HepG2 (cell line): ENCODE measurements around the gene RPA1. TPM values are rescaled to one million over a fixed set of nuclear protein-coding genes. Genes with fewer than 3 reads are reported as not detected.
A peak's percentile ranks its signal among the peaks of the same experiment; 100 is the strongest.

Experiments
- ATAD3A ChIP-seq: sonication (generic); formaldehyde crosslinking; IDR thresholded peaks from 2 replicates; pipeline ENCODE4 v1.4.0; 2020; ENCODE audit warnings: missing genetic modification reagents
- CENPX ChIP-seq: sonication (generic); formaldehyde crosslinking; IDR thresholded peaks from 2 replicates; pipeline ENCODE4 v1.9.0; 2021; ENCODE audit warnings: mild to moderate bottlenecking, missing genetic modification reagents, moderate library complexity
- IRF9 ChIP-seq: sonication (generic); formaldehyde crosslinking; IDR thresholded peaks from 2 replicates; pipeline ENCODE4 v1.8.0; 2022; ENCODE audit warnings: missing genetic modification reagents, mild to moderate bottlenecking, borderline replicate concordance
- MLLT10 ChIP-seq: sonication (generic); formaldehyde crosslinking; IDR thresholded peaks from 2 replicates; pipeline ENCODE4 v1.4.0; 2020; ENCODE audit warnings: missing genetic modification reagents
- THRA ChIP-seq: sonication (generic); formaldehyde crosslinking; IDR thresholded peaks from 2 replicates; pipeline ENCODE4 v1.4.0; 2020; ENCODE audit warnings: missing genetic modification reagents, borderline replicate concordance
- TOE1 ChIP-seq: sonication (generic); formaldehyde crosslinking; IDR thresholded peaks from 2 replicates; pipeline ENCODE4 v1.4.0; 2020; ENCODE audit warnings: mild to moderate bottlenecking, missing genetic modification reagents
- ZBTB8A ChIP-seq: sonication (generic); formaldehyde crosslinking; IDR thresholded peaks from 2 replicates; pipeline ENCODE4 v1.4.0; 2020; ENCODE audit warnings: mild to moderate bottlenecking, low read depth, missing genetic modification reagents, borderline replicate concordance
- ZFP36L2 ChIP-seq: sonication (generic); formaldehyde crosslinking; IDR thresholded peaks from 2 replicates; pipeline ENCODE4 v1.4.0; 2020; ENCODE audit warnings: missing genetic modification reagents
- ZKSCAN1 ChIP-seq: fragments of 150-350 bp; IDR thresholded peaks from 2 replicates; pipeline ENCODE4 v1.6.1; 2014; ENCODE audit warnings: low read length
- ZNF329 ChIP-seq: sonication (generic); formaldehyde crosslinking; IDR thresholded peaks from 2 replicates; pipeline ENCODE4 v1.9.0; 2021; ENCODE audit warnings: low read depth, mild to moderate bottlenecking, missing genetic modification reagents
- ZNF552 ChIP-seq: sonication (generic); formaldehyde crosslinking; IDR thresholded peaks from 2 replicates; pipeline ENCODE4 v1.9.0; 2022; ENCODE audit warnings: missing genetic modification reagents, mild to moderate bottlenecking, borderline replicate concordance
- ZNF558 ChIP-seq: sonication (generic); formaldehyde crosslinking; IDR thresholded peaks from 2 replicates; pipeline ENCODE4 v1.9.0; 2022; ENCODE audit warnings: mild to moderate bottlenecking, missing genetic modification reagents, borderline replicate concordance
- ZNF761 ChIP-seq: sonication (generic); formaldehyde crosslinking; conservative IDR thresholded peaks from 2 replicates; pipeline ENCODE4 v1.4.0; 2020; ENCODE audit warnings: mild to moderate bottlenecking, missing genetic modification reagents
- ZNF777 ChIP-seq: sonication (generic); formaldehyde crosslinking; IDR thresholded peaks from 2 replicates; pipeline ENCODE4 v1.4.0; 2020; ENCODE audit warnings: missing genetic modification reagents
- polyA plus RNA-seq, 8 experiments: library from polyadenylated mRNA; depleted of rRNA in 3 of 8; stranded (reverse) in 7 of 8; unstranded in 1 of 8; fragments of >200 nt; fragmentation: Illumina TruSeq in 4 of 8; extraction: Trizol in 4 of 8; gene quantifications; 2 replicates each; pipeline versions ENCODE4 v1.2.1 to v1.2.3, GENCODE V29; 2011 to 2016; ENCODE audit warnings: low read depth in 4 of 8, missing spikeins in 1 of 8, mixed read lengths in 1 of 8; ENCODE audit not compliant: insufficient read depth in 1 of 8
- total RNA-seq, 5 experiments: library from RNA; depleted of rRNA; stranded (reverse); fragments of >200 nt; fragmentation: Illumina TruSeq; extraction: Trizol; gene quantifications; 2 replicates each; pipeline ENCODE4 v1.2.3, GENCODE V29; 2016; ENCODE audit warnings: low read depth in 1 of 5
- TF ChIP-seq, protein P1 (sequence below): sonication (generic); formaldehyde crosslinking; IDR thresholded peaks from 2 replicates; pipeline ENCODE4 v1.4.0; 2020; ENCODE audit warnings: mild to moderate bottlenecking, missing genetic modification reagents
- TF ChIP-seq, protein P2 (sequence below): sonication (generic); formaldehyde crosslinking; IDR thresholded peaks from 2 replicates; pipeline ENCODE4 v1.4.0; 2020; ENCODE audit warnings: missing genetic modification reagents
- TF ChIP-seq, protein P3 (sequence below): sonication (generic); formaldehyde crosslinking; IDR thresholded peaks from 2 replicates; pipeline ENCODE4 v1.9.0; 2022; ENCODE audit warnings: missing genetic modification reagents, mild to moderate bottlenecking, borderline replicate concordance

RPA1 gene
- total and polyA plus RNA-seq, 2 of the 13 experiments (the other 11 are each of a cell fraction or from before 2014, with no cell fraction given), result 13.9 to 37.6 TPM

DNA sequence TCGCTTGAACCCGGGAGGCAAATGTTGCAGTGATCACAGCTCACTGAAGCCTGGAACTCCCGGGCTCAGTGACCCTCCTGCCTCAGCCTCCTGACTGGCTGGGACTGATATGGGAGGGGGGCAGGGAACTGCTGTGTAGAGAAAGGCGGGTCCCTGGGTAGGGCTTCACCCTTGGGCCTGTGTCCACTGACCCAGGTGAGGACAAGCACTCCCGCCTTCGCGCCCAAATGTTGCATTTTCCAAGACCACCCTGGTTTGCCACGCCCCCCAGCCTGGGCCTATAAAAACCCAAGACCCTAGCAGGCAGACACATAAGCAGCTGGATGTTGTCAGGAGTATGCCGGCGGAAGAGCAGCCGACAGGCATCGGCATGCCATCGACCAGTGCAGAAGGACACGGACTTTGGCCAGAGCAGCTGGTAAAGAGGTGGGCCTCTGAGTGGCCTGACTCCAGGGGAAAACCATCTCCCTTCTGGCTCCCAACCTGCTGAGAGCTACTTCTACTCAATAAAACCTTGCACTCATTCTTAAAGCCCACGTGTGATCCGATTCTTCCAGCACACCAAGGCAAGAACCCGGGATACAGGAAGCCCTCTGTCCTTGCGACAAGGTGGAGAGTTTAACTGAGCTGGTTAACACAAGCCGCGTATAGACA is 19.2 kb upstream of the RPA1 start (continued):
- TF ChIP-seq, protein P1, sequence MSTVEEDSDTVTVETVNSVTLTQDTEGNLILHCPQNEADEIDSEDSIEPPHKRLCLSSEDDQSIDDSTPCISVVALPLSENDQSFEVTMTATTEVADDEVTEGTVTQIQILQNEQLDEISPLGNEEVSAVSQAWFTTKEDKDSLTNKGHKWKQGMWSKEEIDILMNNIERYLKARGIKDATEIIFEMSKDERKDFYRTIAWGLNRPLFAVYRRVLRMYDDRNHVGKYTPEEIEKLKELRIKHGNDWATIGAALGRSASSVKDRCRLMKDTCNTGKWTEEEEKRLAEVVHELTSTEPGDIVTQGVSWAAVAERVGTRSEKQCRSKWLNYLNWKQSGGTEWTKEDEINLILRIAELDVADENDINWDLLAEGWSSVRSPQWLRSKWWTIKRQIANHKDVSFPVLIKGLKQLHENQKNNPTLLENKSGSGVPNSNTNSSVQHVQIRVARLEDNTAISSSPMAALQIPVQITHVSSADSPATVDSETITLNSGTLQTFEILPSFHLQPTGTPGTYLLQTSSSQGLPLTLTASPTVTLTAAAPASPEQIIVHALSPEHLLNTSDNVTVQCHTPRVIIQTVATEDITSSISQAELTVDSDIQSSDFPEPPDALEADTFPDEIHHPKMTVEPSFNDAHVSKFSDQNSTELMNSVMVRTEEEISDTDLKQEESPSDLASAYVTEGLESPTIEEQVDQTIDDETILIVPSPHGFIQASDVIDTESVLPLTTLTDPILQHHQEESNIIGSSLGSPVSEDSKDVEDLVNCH, result no peak
- no peak for TF ChIP-seq CENPX (CRISPR knock-in tag)
- TF ChIP-seq ZNF329 (CRISPR knock-in tag), result no peak
- TF ChIP-seq ZKSCAN1, result no peak
- no peak for TF ChIP-seq ZFP36L2 (CRISPR knock-in tag)
- no peak for TF ChIP-seq ZNF777 (CRISPR knock-in tag)
- no peak for TF ChIP-seq THRA (CRISPR knock-in tag)
- TF ChIP-seq, protein P2, sequence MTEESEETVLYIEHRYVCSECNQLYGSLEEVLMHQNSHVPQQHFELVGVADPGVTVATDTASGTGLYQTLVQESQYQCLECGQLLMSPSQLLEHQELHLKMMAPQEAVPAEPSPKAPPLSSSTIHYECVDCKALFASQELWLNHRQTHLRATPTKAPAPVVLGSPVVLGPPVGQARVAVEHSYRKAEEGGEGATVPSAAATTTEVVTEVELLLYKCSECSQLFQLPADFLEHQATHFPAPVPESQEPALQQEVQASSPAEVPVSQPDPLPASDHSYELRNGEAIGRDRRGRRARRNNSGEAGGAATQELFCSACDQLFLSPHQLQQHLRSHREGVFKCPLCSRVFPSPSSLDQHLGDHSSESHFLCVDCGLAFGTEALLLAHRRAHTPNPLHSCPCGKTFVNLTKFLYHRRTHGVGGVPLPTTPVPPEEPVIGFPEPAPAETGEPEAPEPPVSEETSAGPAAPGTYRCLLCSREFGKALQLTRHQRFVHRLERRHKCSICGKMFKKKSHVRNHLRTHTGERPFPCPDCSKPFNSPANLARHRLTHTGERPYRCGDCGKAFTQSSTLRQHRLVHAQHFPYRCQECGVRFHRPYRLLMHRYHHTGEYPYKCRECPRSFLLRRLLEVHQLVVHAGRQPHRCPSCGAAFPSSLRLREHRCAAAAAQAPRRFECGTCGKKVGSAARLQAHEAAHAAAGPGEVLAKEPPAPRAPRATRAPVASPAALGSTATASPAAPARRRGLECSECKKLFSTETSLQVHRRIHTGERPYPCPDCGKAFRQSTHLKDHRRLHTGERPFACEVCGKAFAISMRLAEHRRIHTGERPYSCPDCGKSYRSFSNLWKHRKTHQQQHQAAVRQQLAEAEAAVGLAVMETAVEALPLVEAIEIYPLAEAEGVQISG (CRISPR knock-in tag), result peak; percentile 69; the same call in 1 of the 2 replicates
- TF ChIP-seq ZBTB8A (CRISPR knock-in tag), result no peak
- TF ChIP-seq ZNF552 (CRISPR knock-in tag), result peak; percentile 88; the same call in 1 of the 2 replicates
- no peak; the same call in 1 of the 2 replicates for TF ChIP-seq ZNF761
- peak; percentile 48; the same call in 1 of the 2 replicates for TF ChIP-seq IRF9 (CRISPR knock-in tag)
- TF ChIP-seq TOE1 (CRISPR knock-in tag), result no peak
- TF ChIP-seq ATAD3A (CRISPR knock-in tag), result no peak
- no peak for TF ChIP-seq ZNF558 (CRISPR knock-in tag)
- TF ChIP-seq, protein P3, sequence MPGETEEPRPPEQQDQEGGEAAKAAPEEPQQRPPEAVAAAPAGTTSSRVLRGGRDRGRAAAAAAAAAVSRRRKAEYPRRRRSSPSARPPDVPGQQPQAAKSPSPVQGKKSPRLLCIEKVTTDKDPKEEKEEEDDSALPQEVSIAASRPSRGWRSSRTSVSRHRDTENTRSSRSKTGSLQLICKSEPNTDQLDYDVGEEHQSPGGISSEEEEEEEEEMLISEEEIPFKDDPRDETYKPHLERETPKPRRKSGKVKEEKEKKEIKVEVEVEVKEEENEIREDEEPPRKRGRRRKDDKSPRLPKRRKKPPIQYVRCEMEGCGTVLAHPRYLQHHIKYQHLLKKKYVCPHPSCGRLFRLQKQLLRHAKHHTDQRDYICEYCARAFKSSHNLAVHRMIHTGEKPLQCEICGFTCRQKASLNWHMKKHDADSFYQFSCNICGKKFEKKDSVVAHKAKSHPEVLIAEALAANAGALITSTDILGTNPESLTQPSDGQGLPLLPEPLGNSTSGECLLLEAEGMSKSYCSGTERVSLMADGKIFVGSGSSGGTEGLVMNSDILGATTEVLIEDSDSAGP (CRISPR knock-in tag), result peak; percentile 88
- no peak for TF ChIP-seq MLLT10 (CRISPR knock-in tag)
